ENCODE results near the gene OGFOD3.
A peak's percentile ranks its signal among the peaks of the same experiment; 100 is the strongest.
"Not testable (repeated sequence)": the region's sequence is repeated elsewhere in the genome, so short reads cannot be mapped to it uniquely, and the experiment has no call there.

Gene OGFOD3

GRCh38 chr17:82386255-82386831 is 32.0 kb downstream of the OGFOD3 start:
- no peak for DNase-seq

GRCh38 chr17:82385559-82386254 is 32.7 kb downstream of the OGFOD3 start:
- no peak for DNase-seq

- peak; percentile 29 for DNase-seq
These were observed 33.5 kb downstream of the OGFOD3 start for GRCh38 chr17:82384730-82385481.

GRCh38 chr17:82384051-82384729 is 34.2 kb downstream of the OGFOD3 start:
- DNase-seq = no peak

GRCh38 chr17:82383411-82383810 is 35.0 kb downstream of the OGFOD3 start:
- no peak for DNase-seq

- DNase-seq = no peak
These were observed 35.5 kb downstream of the OGFOD3 start for GRCh38 chr17:82382933-82383255.

- DNase-seq = not testable (repeated sequence)
These were observed 36.0 kb downstream of the OGFOD3 start for GRCh38 chr17:82382220-82382932.

- not testable (repeated sequence) for DNase-seq
These were observed 36.7 kb downstream of the OGFOD3 start for GRCh38 chr17:82381703-82382009.

GRCh38 chr17:82380860-82381702 is 37.3 kb downstream of the OGFOD3 start:
- DNase-seq = peak; percentile 36

- DNase-seq = no peak
These were observed 39.7 kb downstream of the OGFOD3 start for GRCh38 chr17:82378741-82379021.

GRCh38 chr17:82377924-82378740 is 40.3 kb downstream of the OGFOD3 start:
- no peak for DNase-seq

GRCh38 chr17:82377294-82377693 is 41.1 kb downstream of the OGFOD3 start:
- not testable (repeated sequence) for DNase-seq

- no peak for DNase-seq
These were observed 42.2 kb downstream of the OGFOD3 start for GRCh38 chr17:82376042-82376730.

- no peak for DNase-seq
These were observed 42.9 kb downstream of the OGFOD3 start for GRCh38 chr17:82375359-82376041.

- no peak for DNase-seq
These were observed 43.6 kb downstream of the OGFOD3 start for GRCh38 chr17:82374626-82375331.

- DNase-seq = no peak
These were observed 44.4 kb downstream of the OGFOD3 start for GRCh38 chr17:82373731-82374625.

- not testable (repeated sequence) for DNase-seq
These were observed 45.3 kb downstream of the OGFOD3 start for GRCh38 chr17:82373072-82373452.

- no peak for DNase-seq
These were observed 45.9 kb downstream of the OGFOD3 start for GRCh38 chr17:82372249-82373071.
